Endothelial cell of umbilical vein (primary cell): ENCODE measurements around the gene PDE6B. TPM values are rescaled to one million over a fixed set of nuclear protein-coding genes. Genes with fewer than 3 reads are reported as not detected.

ENCODE experiments used
- BruUV-seq: library from RNA; stranded (reverse); fragments of 400-500 nt; replicated peaks from 2 replicates; lab custom pipeline; 2021; lab: Mats Ljungman, UMichigan
- CTCF ChIA-PET: fragments of 300-600, 350-600 bp; sonication (Branson Sonifier 250); formaldehyde crosslinking; loops from one replicate; lab custom pipeline; 2021; ENCODE audit warnings: antibody characterized with exemption, inconsistent platforms; lab: Charles Lee
- POLR2A ChIA-PET: fragments of 300-600, 350-600 bp; sonication (Branson Sonifier 250); formaldehyde crosslinking; loops from one replicate; lab custom pipeline; 2021; ENCODE audit warnings: antibody characterized with exemption, inconsistent platforms; lab: Charles Lee
- DNase-seq: peaks from one replicate; pipeline ENCODE4 v3.0.0-alpha.2; 2011; ENCODE audit warnings: low read depth, low spot score
- FAIRE-seq: peaks from 2 replicates; lab custom pipeline; 2011; peaks lifted over from hg19 to GRCh38; lab: Jason Lieb, UNC
- H2AFZ ChIP-seq: 2 replicates; pipeline ENCODE4 v1.6.0; 2012; ENCODE audit warnings: low read depth, low read length, control low read depth, inconsistent platforms
- H3K27ac ChIP-seq: 2 replicates; pipeline ENCODE4 v1.5.1; 2011; ENCODE audit warnings: low read depth, mild to moderate bottlenecking, control low read depth, low read length, moderate library complexity; ENCODE audit not compliant: insufficient read depth
- H3K27me3 ChIP-seq, 2 experiments: 2 replicates each; pipeline versions ENCODE4 v1.6.0 to v1.6.1; 2011; ENCODE audit warnings: low read length in 2 of 2, mixed read lengths in 1 of 2; ENCODE audit not compliant: control insufficient read depth in 2 of 2, insufficient read depth in 2 of 2
- H3K36me3 ChIP-seq, 2 experiments: 2 replicates in 1 of 2; 3 replicates in 1 of 2; pipeline ENCODE4 v1.5.1; 2011; ENCODE audit warnings: low read length in 2 of 2, mild to moderate bottlenecking in 1 of 2, moderate library complexity in 1 of 2; ENCODE audit not compliant: control insufficient read depth in 2 of 2, insufficient read depth in 2 of 2; ENCODE audit errors: extremely low read depth in 1 of 2
- H3K4me1 ChIP-seq: 3 replicates; pipeline ENCODE4 v1.5.1; 2011; ENCODE audit warnings: mild to moderate bottlenecking, low read length; ENCODE audit not compliant: control insufficient read depth, insufficient read depth; ENCODE audit errors: extremely low read depth
- H3K4me2 ChIP-seq: 2 replicates; pipeline ENCODE4 v1.6.1; 2011; ENCODE audit warnings: low read length, control low read depth, mixed read lengths; ENCODE audit not compliant: insufficient read depth
- H3K4me3 ChIP-seq, 3 experiments: fragments of 200-600 bp in 1 of 3; sonication (generic), shearing (Covaris generic) in 1 of 3; replicated peaks in 1 of 3; 2 replicates each; pipeline ENCODE4 v1.5.1; 2011 to 2016; ENCODE audit warnings: control low read depth in 3 of 3, low read length in 3 of 3, mild to moderate bottlenecking in 2 of 3, inconsistent platforms in 1 of 3, low read depth in 1 of 3, moderate library complexity in 1 of 3; ENCODE audit not compliant: insufficient read depth in 1 of 3
- H3K79me2 ChIP-seq: 2 replicates; pipeline ENCODE4 v1.6.0; 2012; ENCODE audit warnings: low read length, inconsistent platforms; ENCODE audit not compliant: control insufficient read depth, insufficient read depth
- H3K9ac ChIP-seq: replicated peaks from 2 replicates; pipeline ENCODE3; 2011; ENCODE audit warnings: low read length, control low read depth; ENCODE audit not compliant: insufficient read depth; ENCODE audit errors: extremely low read depth
- H3K9me1 ChIP-seq: replicated peaks from 3 replicates; pipeline ENCODE4 v1.6.0; 2011; ENCODE audit warnings: mild to moderate bottlenecking, low read length; ENCODE audit not compliant: control insufficient read depth, insufficient read depth; ENCODE audit errors: extremely low read depth
- H3K9me3 ChIP-seq: replicated peaks from 2 replicates; pipeline ENCODE4 v1.5.1; 2012; ENCODE audit warnings: low read length, inconsistent platforms; ENCODE audit not compliant: control insufficient read depth, insufficient read depth
- H4K20me1 ChIP-seq: replicated peaks from 2 replicates; pipeline ENCODE3; 2011; ENCODE audit warnings: mild to moderate bottlenecking, low read length; ENCODE audit not compliant: control insufficient read depth, insufficient read depth; ENCODE audit errors: extremely low read depth
- CTCF ChIP-seq, 2 donors: IDR thresholded peaks; 1 replicate in 1 of 2; 2 replicates in 1 of 2; pipeline ENCODE4 v1.5.1; 2011; ENCODE audit warnings: low read length in 2 of 2, mild to moderate bottlenecking in 2 of 2, moderate library complexity in 2 of 2, control low read depth in 1 of 2, inconsistent platforms in 1 of 2, low read depth in 1 of 2; ENCODE audit not compliant: insufficient read depth in 1 of 2; ENCODE audit errors: extremely low read depth in 1 of 2
- EZH2 ChIP-seq: IDR thresholded peaks from 2 replicates; pipeline ENCODE4 v1.6.1; 2012; ENCODE audit warnings: borderline replicate concordance, low read depth, mild to moderate bottlenecking, moderate library complexity, low read length, inconsistent platforms; ENCODE audit not compliant: severe bottlenecking
- FOS ChIP-seq: IDR thresholded peaks from 2 replicates; pipeline ENCODE4 v1.6.1; 2011; ENCODE audit warnings: mild to moderate bottlenecking, low read length, moderate library complexity, borderline replicate concordance; ENCODE audit not compliant: insufficient read depth
- GATA2 ChIP-seq: IDR thresholded peaks from 2 replicates; pipeline ENCODE4 v1.7.0; 2011; ENCODE audit warnings: low read depth, mild to moderate bottlenecking, moderate library complexity, mixed read lengths, low read length; ENCODE audit not compliant: insufficient read length, insufficient read depth
- JUN ChIP-seq: IDR thresholded peaks from 2 replicates; pipeline ENCODE4 v1.6.1; 2011; ENCODE audit warnings: borderline replicate concordance, low read depth; ENCODE audit not compliant: insufficient read length, insufficient read depth
- MAX ChIP-seq: IDR thresholded peaks from 2 replicates; pipeline ENCODE4 v1.6.1; 2011; ENCODE audit not compliant: insufficient read depth, insufficient read length
- MYC ChIP-seq: IDR thresholded peaks from one replicate; pipeline ENCODE4 v1.6.1; 2011; ENCODE audit warnings: mild to moderate bottlenecking, low read depth, low read length
- POLR2A ChIP-seq: IDR thresholded peaks from 2 replicates; pipeline ENCODE4 v1.6.1; 2012; ENCODE audit warnings: low read depth, mild to moderate bottlenecking, control low read depth, low read length
- POLR2AphosphoS5 ChIP-seq: IDR thresholded peaks from 2 replicates; pipeline ENCODE4 v1.6.1; 2012; ENCODE audit warnings: low read depth, mild to moderate bottlenecking, control low read depth, low read length, moderate library complexity; ENCODE audit not compliant: insufficient read depth
- dilution Hi-C: fragments of 300-500 bp; cut with MboI; formaldehyde crosslinking; loops from one replicate; pipeline ENCODE4 v1.15.0; 2019; ENCODE audit warnings: low sequenced_read_pairs; ENCODE audit not compliant: extremely low pct_ligation_motif_present
- intact Hi-C: fragments of 100-400 bp; cut with micrococcal nuclease; formaldehyde crosslinking; loops from one replicate; pipeline ENCODE4 v1.10.0; 2022
- polyA plus RNA-seq, 4 experiments: library from polyadenylated mRNA; depleted of rRNA in 3 of 4; stranded (reverse) in 3 of 4; unstranded in 1 of 4; fragments of >200 nt; gene quantifications; 2 replicates each; pipeline versions ENCODE4 v1.2.1 to v1.2.3, GENCODE V29; 2011 to 2012; ENCODE audit warnings: missing spikeins in 1 of 4
- total RNA-seq: library from RNA; stranded (reverse); gene quantifications from 2 replicates; pipeline ENCODE4 v1.2.3, GENCODE V29; 2021

The PDE6B gene
- total and polyA plus RNA-seq, 2 donors (not counting 3 experiments of a cell fraction or from before 2014, with no cell fraction given) = 0.77 to 1.8 TPM

DNA sequence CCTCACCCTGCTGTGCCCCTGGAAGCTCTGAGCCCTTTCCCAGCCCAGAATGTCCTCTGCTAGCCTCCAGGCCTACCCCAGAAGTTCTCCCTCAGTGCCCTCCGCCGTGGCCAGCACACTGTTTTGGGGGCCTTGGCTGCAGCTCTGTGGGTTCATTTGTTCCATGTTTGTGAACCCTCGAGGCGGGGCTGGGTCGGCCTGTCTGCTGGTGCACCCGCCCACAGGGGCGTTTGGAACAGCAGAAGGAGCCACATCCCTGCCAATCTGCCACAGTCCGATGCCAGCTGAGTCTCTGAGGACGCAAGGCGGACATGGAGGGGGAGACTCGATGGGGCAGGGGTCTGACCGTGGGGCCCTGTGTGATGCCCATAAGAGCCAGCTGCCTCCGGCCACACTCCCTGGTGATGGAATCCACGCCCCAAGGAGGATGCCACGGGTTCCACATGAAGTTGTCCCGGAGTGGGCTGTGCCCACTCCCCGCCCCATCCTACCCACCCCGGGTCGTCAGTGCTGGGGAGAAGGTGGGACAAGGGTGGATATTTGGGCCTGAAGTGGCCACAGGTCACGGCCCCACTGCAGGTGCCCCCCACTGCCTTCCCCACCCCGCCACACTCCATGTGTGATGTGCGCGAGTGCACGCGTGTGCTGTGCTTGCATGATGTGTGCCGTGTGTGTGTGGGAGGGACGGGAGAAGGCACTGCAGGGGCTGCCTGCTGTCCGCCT lies 41.6 kb downstream of the PDE6B start:
- intact Hi-C loops = no loop called here
- H3K4me2 ChIP-seq = no peak overlapping the region
- TF ChIP-seq POLR2A (no peak), GATA2 (no peak), JUN (no peak), MYC (no peak), CTCF (IDR thresholded peaks at IDR 0.05; ENCODE audit: extremely low read depth in 1 of 2, insufficient read depth in 1 of 2, low read depth in 1 of 2, low read length in 2 of 2) (no peak), POLR2AphosphoS5 (no peak), MAX (no peak), FOS (no peak), EZH2 (no peak)
- no peak overlapping the region for H3K9ac ChIP-seq
- no peaks in the 10 kb centered on the region for H4K20me1 ChIP-seq
- no peak overlapping the region for H2AFZ ChIP-seq
- DNase-seq = no peak
- no peaks in the 10 kb centered on the region for H3K9me3 ChIP-seq
- dilution Hi-C loops = no loop called here
- ChIA-PET CTCF (no interaction called here), POLR2A (no interaction called here)
- H3K36me3 ChIP-seq = peaks cover 6% of the 10 kb centered on the region in 2 experiments
- H3K9me1 ChIP-seq = no peaks in the 10 kb centered on the region
- no peak overlapping the region for H3K27ac ChIP-seq
- H3K79me2 ChIP-seq = no peaks in the 10 kb centered on the region
- H3K4me3 ChIP-seq = no peak overlapping the region
- no peak for FAIRE-seq
- no peaks in the 10 kb centered on the region for H3K4me1 ChIP-seq
- BruUV-seq = no TSS peak
- peaks cover 0 to 5% of the 10 kb centered on the region in 2 experiments for H3K27me3 ChIP-seq
